Caco-2 (cell line): ENCODE measurements around the gene CAMSAP1. TPM values are rescaled to one million over a fixed set of nuclear protein-coding genes. Genes with fewer than 3 reads are reported as not detected.
"Not testable (repeated sequence)": the region's sequence is repeated elsewhere in the genome, so short reads cannot be mapped to it uniquely, and the experiment has no call there.

Experiments used
- BruUV-seq: library from RNA; stranded (reverse); fragments of 400-500 nt; replicated peaks from 2 replicates; lab custom pipeline; 2021; lab: Mats Ljungman, UMichigan
- CTCF ChIA-PET: fragments of 300-600 bp; sonication (Branson Sonifier 250); formaldehyde crosslinking; loops from one replicate; lab custom pipeline; 2022; ENCODE audit warnings: antibody characterized with exemption; lab: Charles Lee
- POLR2A ChIA-PET: fragments of 300-600 bp; sonication (Branson Sonifier 250); formaldehyde crosslinking; loops from one replicate; lab custom pipeline; 2022; ENCODE audit warnings: antibody characterized with exemption; lab: Charles Lee
- DNase-seq, 2 experiments: peaks; one replicate each; pipeline versions ENCODE4 v3.0.0 to v3.0.0-alpha.2; 2020 to 2022
- H3K27me3 ChIP-seq: replicated peaks from 2 replicates; pipeline ENCODE4 v1.6.0; 2011; ENCODE audit warnings: low read length; ENCODE audit not compliant: control insufficient read depth, insufficient read depth
- H3K36me3 ChIP-seq: 2 replicates; pipeline ENCODE4 v1.5.1; 2011; ENCODE audit warnings: low read length; ENCODE audit not compliant: control insufficient read depth, insufficient read depth
- H3K4me1 ChIP-seq: fragments of 250-450 bp; sonication (Bioruptor Pico); 2 replicates; pipeline ENCODE4 v1.5.1; 2020; ENCODE audit warnings: mild to moderate bottlenecking
- H3K4me3 ChIP-seq: 2 replicates; pipeline ENCODE4 v1.5.1; 2011; ENCODE audit warnings: low read depth, mild to moderate bottlenecking, control low read depth, low read length
- H3K9me3 ChIP-seq: fragments of 250-450 bp; sonication (Bioruptor Pico); 2 replicates; pipeline ENCODE4 v1.5.1; 2020; ENCODE audit warnings: mild to moderate bottlenecking, moderate library complexity
- H3K27ac Mint-ChIP-seq: one replicate; pipeline ENCODE4 v1.8.0; 2022; ENCODE audit warnings: mixed read lengths; ENCODE audit not compliant: unreplicated experiment
- H3K27me3 Mint-ChIP-seq: one replicate; pipeline ENCODE4 v1.8.0; 2022; ENCODE audit warnings: mixed read lengths; ENCODE audit not compliant: insufficient read depth, unreplicated experiment
- H3K36me3 Mint-ChIP-seq: one replicate; pipeline ENCODE4 v1.8.0; 2022; ENCODE audit warnings: mild to moderate bottlenecking, mixed read lengths; ENCODE audit not compliant: insufficient read depth, unreplicated experiment
- H3K4me1 Mint-ChIP-seq: one replicate; pipeline ENCODE4 v1.8.0; 2022; ENCODE audit warnings: low read depth, mixed read lengths; ENCODE audit not compliant: unreplicated experiment
- H3K4me3 Mint-ChIP-seq: one replicate; pipeline ENCODE4 v1.8.0; 2022; ENCODE audit warnings: mild to moderate bottlenecking, moderate library complexity, mixed read lengths; ENCODE audit not compliant: unreplicated experiment
- H3K9me3 Mint-ChIP-seq: one replicate; pipeline ENCODE4 v1.8.0; 2022; ENCODE audit warnings: mixed read lengths; ENCODE audit not compliant: unreplicated experiment
- CTCF ChIP-seq, 2 experiments: fragments of 200-600 bp in 1 of 2; IDR thresholded peaks; 1 replicate in 1 of 2; 2 replicates in 1 of 2; pipeline versions ENCODE4 v1.5.1 to v1.8.0; 2011 to 2022; ENCODE audit warnings: antibody characterized with exemption in 1 of 2, control low read depth in 1 of 2, inconsistent platforms in 1 of 2, low read depth in 1 of 2, low read length in 1 of 2, mild to moderate bottlenecking in 1 of 2, moderate library complexity in 1 of 2; ENCODE audit not compliant: insufficient read depth in 1 of 2, severe bottlenecking in 1 of 2, unreplicated experiment in 1 of 2
- intact Hi-C: fragments of 100-400 bp; cut with micrococcal nuclease; formaldehyde crosslinking; loops from one replicate; pipeline ENCODE4 v1.10.0; 2022; ENCODE audit not compliant: unreplicated experiment
- total RNA-seq: library from RNA; stranded (reverse); gene quantifications from 2 replicates; pipeline ENCODE4 v1.2.3, GENCODE V29; 2022

The CAMSAP1 gene
- total RNA-seq, 1 experiment from 2014 or later = 31.3 TPM

- CTCF ChIA-PET = no interaction called here
- Mint-ChIP-seq H3K4me1 (peaks cover 11% of the 10 kb centered on the region), H3K27me3 (no peaks in the 10 kb centered on the region), H3K27ac (no peak overlapping the region), H3K36me3 (no peaks in the 10 kb centered on the region), H3K4me3 (no peak overlapping the region), H3K9me3 (peaks cover 27% of the 10 kb centered on the region)
- Histone ChIP-seq H3K27me3 (no peaks in the 10 kb centered on the region), H3K9me3 (no peaks in the 10 kb centered on the region), H3K36me3 (peaks cover under 1% of the 10 kb centered on the region; the same call in 1 of the 2 replicates), H3K4me1 (no peaks in the 10 kb centered on the region), H3K4me3 (no peak overlapping the region)
- no TSS peak for BruUV-seq
- no peak for TF ChIP-seq CTCF (IDR thresholded peaks at IDR 0.05; ENCODE audit: insufficient read depth in 1 of 2, low read depth in 1 of 2, low read length in 1 of 2, severe bottlenecking in 1 of 2, unreplicated experiment in 1 of 2)
- intact Hi-C loops = no loop called here
- no peak for DNase-seq
- POLR2A ChIA-PET = no interaction called here
Observed at GRCh38 chr9:135896205-135896604, 11.1 kb downstream of the CAMSAP1 start.

GRCh38 chr9:135895202-135895848 is 12.0 kb downstream of the CAMSAP1 start:
- H3K4me3 Mint-ChIP-seq = no peak overlapping the region
- H3K36me3 ChIP-seq = no peaks in the 10 kb centered on the region
- DNase-seq = no peak
- no peak for TF ChIP-seq CTCF (IDR thresholded peaks at IDR 0.05; ENCODE audit: insufficient read depth in 1 of 2, low read depth in 1 of 2, low read length in 1 of 2, severe bottlenecking in 1 of 2, unreplicated experiment in 1 of 2)
- ChIA-PET POLR2A (no interaction called here), CTCF (no interaction called here)
- H3K4me1 ChIP-seq = no peaks in the 10 kb centered on the region
- no peak overlapping the region for H3K27ac Mint-ChIP-seq
- H3K4me1 Mint-ChIP-seq = peaks cover 11% of the 10 kb centered on the region
- no peaks in the 10 kb centered on the region for H3K9me3 ChIP-seq
- no TSS peak for BruUV-seq
- intact Hi-C loops = no loop called here
- no peak overlapping the region for H3K4me3 ChIP-seq
- no peaks in the 10 kb centered on the region for H3K27me3 ChIP-seq
- no peaks in the 10 kb centered on the region for H3K27me3 Mint-ChIP-seq
- H3K36me3 Mint-ChIP-seq = no peaks in the 10 kb centered on the region
- H3K9me3 Mint-ChIP-seq = peaks cover 27% of the 10 kb centered on the region

- DNase-seq = no peak
- no peak for TF ChIP-seq CTCF (IDR thresholded peaks at IDR 0.05; ENCODE audit: insufficient read depth in 1 of 2, low read depth in 1 of 2, low read length in 1 of 2, severe bottlenecking in 1 of 2, unreplicated experiment in 1 of 2)
- Mint-ChIP-seq H3K27me3 (no peaks in the 10 kb centered on the region), H3K9me3 (peaks cover 10% of the 10 kb centered on the region), H3K4me1 (peaks cover 11% of the 10 kb centered on the region), H3K27ac (no peak overlapping the region), H3K36me3 (no peaks in the 10 kb centered on the region), H3K4me3 (no peak overlapping the region)
- Histone ChIP-seq H3K27me3 (no peaks in the 10 kb centered on the region), H3K36me3 (no peaks in the 10 kb centered on the region), H3K4me1 (no peaks in the 10 kb centered on the region), H3K9me3 (no peaks in the 10 kb centered on the region), H3K4me3 (no peak overlapping the region)
- ChIA-PET CTCF (no interaction called here), POLR2A (interaction anchor here (0.6 kb wide), 1 partner anchor 14 kb away, joined by 4 read pairs; the partner anchor contains the start of gene CAMSAP1)
- intact Hi-C loops = no loop called here
- no TSS peak for BruUV-seq
Observed at GRCh38 chr9:135893104-135893503, 14.2 kb downstream of the CAMSAP1 start.

GRCh38 chr9:135892327-135892726 is 15.0 kb downstream of the CAMSAP1 start:
- H3K4me3 Mint-ChIP-seq, DNase-seq, H3K4me3 ChIP-seq, H3K4me1 ChIP-seq, H3K27me3 Mint-ChIP-seq, BruUV-seq, H3K36me3 Mint-ChIP-seq, H3K9me3 Mint-ChIP-seq, H3K36me3 ChIP-seq, H3K27ac Mint-ChIP-seq, CTCF ChIA-PET, H3K27me3 ChIP-seq, intact Hi-C loops, H3K9me3 ChIP-seq: not testable (repeated sequence)
- POLR2A ChIA-PET = interaction anchor here (0.6 kb wide), 1 partner anchor 15 kb away, joined by 4 read pairs; the partner anchor contains the start of gene CAMSAP1
- peaks cover 13% of the 10 kb centered on the region for H3K4me1 Mint-ChIP-seq
